ENCODE measurements around the gene NUTM2A.
"Not testable (repeated sequence)": the region's sequence is repeated elsewhere in the genome, so short reads cannot be mapped to it uniquely, and the experiment has no call there.

DNA sequence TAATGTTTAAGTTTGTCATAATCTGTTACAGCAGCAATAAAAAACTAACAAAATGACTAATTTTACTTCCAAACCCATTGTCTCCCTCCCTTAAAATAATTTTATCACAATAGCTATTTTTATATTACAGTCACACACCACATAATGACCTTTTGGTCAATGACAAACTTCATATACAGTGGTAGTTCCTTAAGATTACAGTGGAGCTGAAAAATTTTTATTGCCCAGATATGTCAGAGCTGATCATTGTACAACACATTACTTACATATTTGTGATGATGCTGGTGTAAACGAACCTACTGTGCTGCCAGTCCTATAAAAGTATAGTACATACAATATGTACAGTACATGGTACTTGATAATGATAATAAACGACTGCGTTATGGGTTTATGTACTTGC, 22.1 kb downstream of the NUTM2A start:
- TF ChIP-seq, protein P1, sequence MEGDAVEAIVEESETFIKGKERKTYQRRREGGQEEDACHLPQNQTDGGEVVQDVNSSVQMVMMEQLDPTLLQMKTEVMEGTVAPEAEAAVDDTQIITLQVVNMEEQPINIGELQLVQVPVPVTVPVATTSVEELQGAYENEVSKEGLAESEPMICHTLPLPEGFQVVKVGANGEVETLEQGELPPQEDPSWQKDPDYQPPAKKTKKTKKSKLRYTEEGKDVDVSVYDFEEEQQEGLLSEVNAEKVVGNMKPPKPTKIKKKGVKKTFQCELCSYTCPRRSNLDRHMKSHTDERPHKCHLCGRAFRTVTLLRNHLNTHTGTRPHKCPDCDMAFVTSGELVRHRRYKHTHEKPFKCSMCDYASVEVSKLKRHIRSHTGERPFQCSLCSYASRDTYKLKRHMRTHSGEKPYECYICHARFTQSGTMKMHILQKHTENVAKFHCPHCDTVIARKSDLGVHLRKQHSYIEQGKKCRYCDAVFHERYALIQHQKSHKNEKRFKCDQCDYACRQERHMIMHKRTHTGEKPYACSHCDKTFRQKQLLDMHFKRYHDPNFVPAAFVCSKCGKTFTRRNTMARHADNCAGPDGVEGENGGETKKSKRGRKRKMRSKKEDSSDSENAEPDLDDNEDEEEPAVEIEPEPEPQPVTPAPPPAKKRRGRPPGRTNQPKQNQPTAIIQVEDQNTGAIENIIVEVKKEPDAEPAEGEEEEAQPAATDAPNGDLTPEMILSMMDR (IDR thresholded peaks at IDR 0.05 in 8 of 11, conservative IDR thresholded peaks at IDR 0.05 in 3 of 11), result not testable (repeated sequence)
- TF ChIP-seq POLR2A (IDR thresholded peaks at IDR 0.05), result not testable (repeated sequence)
